Right lobe of liver (tissue), 4 donors: ENCODE data around the gene LCLAT1.

Experiments used
- POLR2A ChIP-seq: fragments of 450-650 bp; IDR thresholded peaks from one replicate; pipeline ENCODE4 v1.6.1; 2017; ENCODE audit warnings: antibody characterized with exemption, mild to moderate bottlenecking
- TF ChIP-seq, protein P1 (sequence below), 4 donors: fragments of 200-600 bp in 3 of 4; fragments of 450-650 bp in 1 of 4; IDR thresholded peaks; one replicate each; pipeline versions ENCODE4 v1.5.1 to v1.8.0; 2016 to 2022; ENCODE audit warnings: antibody characterized with exemption in 4 of 4, mild to moderate bottlenecking in 2 of 4
- donor health status: DM: no; HTN: no; CAD: no.
- donor health status: DM: no; HTN: no; CAD: no.
- donor health status: DM: no; HTN: yes; CAD: no.

- TF ChIP-seq, protein P1, sequence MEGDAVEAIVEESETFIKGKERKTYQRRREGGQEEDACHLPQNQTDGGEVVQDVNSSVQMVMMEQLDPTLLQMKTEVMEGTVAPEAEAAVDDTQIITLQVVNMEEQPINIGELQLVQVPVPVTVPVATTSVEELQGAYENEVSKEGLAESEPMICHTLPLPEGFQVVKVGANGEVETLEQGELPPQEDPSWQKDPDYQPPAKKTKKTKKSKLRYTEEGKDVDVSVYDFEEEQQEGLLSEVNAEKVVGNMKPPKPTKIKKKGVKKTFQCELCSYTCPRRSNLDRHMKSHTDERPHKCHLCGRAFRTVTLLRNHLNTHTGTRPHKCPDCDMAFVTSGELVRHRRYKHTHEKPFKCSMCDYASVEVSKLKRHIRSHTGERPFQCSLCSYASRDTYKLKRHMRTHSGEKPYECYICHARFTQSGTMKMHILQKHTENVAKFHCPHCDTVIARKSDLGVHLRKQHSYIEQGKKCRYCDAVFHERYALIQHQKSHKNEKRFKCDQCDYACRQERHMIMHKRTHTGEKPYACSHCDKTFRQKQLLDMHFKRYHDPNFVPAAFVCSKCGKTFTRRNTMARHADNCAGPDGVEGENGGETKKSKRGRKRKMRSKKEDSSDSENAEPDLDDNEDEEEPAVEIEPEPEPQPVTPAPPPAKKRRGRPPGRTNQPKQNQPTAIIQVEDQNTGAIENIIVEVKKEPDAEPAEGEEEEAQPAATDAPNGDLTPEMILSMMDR (IDR thresholded peaks at IDR 0.05), result no peak
- no peak for TF ChIP-seq POLR2A
Measured at GRCh38 chr2:30655660-30656059, 208.6 kb downstream of the LCLAT1 start.
